ENCODE measurements around the gene RAPGEFL1. TPM values are rescaled to one million over a fixed set of nuclear protein-coding genes. Genes with fewer than 3 reads are reported as not detected.
"Not testable (repeated sequence)": the region's sequence is repeated elsewhere in the genome, so short reads cannot be mapped to it uniquely, and the experiment has no call there.

RAPGEFL1 gene
- total and polyA plus RNA-seq, 4 donors: 6.4 to 16.6 (median 11.2) TPM

DNA sequence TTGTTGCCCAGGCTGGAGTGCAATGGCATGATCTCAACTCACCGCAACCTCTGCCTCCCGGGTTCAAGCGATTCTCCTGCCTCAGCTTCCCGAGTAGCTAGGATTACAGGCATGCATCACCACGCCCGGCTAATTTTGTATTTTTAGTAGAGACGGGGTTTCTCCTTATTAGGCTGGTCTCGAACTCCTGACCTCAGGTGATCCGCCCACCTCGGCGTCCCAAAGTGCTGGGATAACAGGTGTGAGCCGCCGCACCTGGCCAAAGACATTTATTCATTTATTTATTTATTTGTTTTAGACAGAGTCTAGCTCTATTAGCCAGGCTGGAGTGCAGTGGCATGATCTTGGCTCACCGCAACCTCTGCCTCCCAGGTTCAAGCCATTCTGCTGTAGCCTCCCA is 51.9 kb downstream of the RAPGEFL1 start:
- 95 to 96% methylated on average over 14 of the region's 14 CpGs for WGBS, 2 donors
- ATAC-seq (ENCODE audit: low FRiP score); intact Hi-C loops (cut with DNase I); H3K36me3 ChIP-seq (ENCODE audit: control insufficient read depth in 1 of 2, insufficient read depth in 2 of 2, low read length in 1 of 2); DNase-seq; H3K27me3 ChIP-seq (ENCODE audit: control insufficient read depth in 1 of 2, insufficient read depth in 2 of 2, low read length in 1 of 2); H3K4me1 ChIP-seq (ENCODE audit: control insufficient read depth in 1 of 2, insufficient read depth in 2 of 2, low read length in 2 of 2); H3K9me3 ChIP-seq (ENCODE audit: control insufficient read depth, low read length); H3K27ac ChIP-seq (ENCODE audit: low read depth in 1 of 2, low read length in 2 of 2); H3K4me3 ChIP-seq (ENCODE audit: low read length in 2 of 2): not testable (repeated sequence)

- Histone ChIP-seq H3K36me3 (ENCODE audit: control insufficient read depth in 1 of 2, insufficient read depth in 2 of 2, low read length in 1 of 2) (no peaks in the 10 kb centered on the region), H3K4me3 (ENCODE audit: low read length in 2 of 2) (no peak overlapping the region), H3K4me1 (ENCODE audit: control insufficient read depth in 1 of 2, insufficient read depth in 2 of 2, low read length in 2 of 2) (no peaks in the 10 kb centered on the region), H3K27me3 (ENCODE audit: control insufficient read depth in 1 of 2, insufficient read depth in 2 of 2, low read length in 1 of 2) (no peaks in the 10 kb centered on the region), H3K9me3 (ENCODE audit: control insufficient read depth, low read length) (no peaks in the 10 kb centered on the region), H3K27ac (ENCODE audit: low read depth in 1 of 2, low read length in 2 of 2) (no peak overlapping the region)
- 77 to 90% methylated on average over 3 of the region's 3 CpGs for WGBS, 2 donors
- intact Hi-C loops (cut with DNase I): no loop called here
- DNase-seq: no peak
- no peak for ATAC-seq (ENCODE audit: low FRiP score)
Measured at GRCh38 chr17:40230670-40231069, 53.4 kb downstream of the RAPGEFL1 start.

DNA sequence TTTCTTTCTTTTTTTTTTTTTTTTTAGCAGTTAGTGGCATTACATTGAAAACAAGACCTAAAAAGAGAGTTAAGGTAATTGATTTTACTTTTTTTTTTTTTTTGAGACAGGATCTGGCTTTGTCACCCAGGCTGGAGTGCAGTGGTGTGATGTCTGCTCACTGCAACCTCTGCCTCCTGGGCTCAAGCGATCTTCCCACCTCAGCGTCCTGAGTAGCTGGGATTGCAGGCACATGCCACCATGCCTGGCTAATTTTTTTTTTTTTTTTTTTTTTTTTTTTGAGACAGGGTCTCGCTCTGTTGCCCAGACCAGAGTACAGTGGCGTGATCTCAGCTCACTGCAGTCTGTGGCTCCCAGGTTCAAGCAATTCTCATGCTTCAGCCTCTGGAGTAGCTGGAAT is 54.7 kb downstream of the RAPGEFL1 start:
- H3K4me3 ChIP-seq (ENCODE audit: low read length in 2 of 2); H3K27me3 ChIP-seq (ENCODE audit: control insufficient read depth in 1 of 2, insufficient read depth in 2 of 2, low read length in 1 of 2); intact Hi-C loops (cut with DNase I); H3K9me3 ChIP-seq (ENCODE audit: control insufficient read depth, low read length); H3K27ac ChIP-seq (ENCODE audit: low read depth in 1 of 2, low read length in 2 of 2); H3K36me3 ChIP-seq (ENCODE audit: control insufficient read depth in 1 of 2, insufficient read depth in 2 of 2, low read length in 1 of 2); DNase-seq; ATAC-seq (ENCODE audit: low FRiP score); H3K4me1 ChIP-seq (ENCODE audit: control insufficient read depth in 1 of 2, insufficient read depth in 2 of 2, low read length in 2 of 2): not testable (repeated sequence)
- 89 to 95% methylated on average over 4 of the region's 4 CpGs for WGBS, 2 donors

GRCh38 chr17:40241252-40241834 is 64.1 kb downstream of the RAPGEFL1 start:
- no peaks in the 10 kb centered on the region for H3K4me1 ChIP-seq (ENCODE audit: control insufficient read depth in 1 of 2, insufficient read depth in 2 of 2, low read length in 2 of 2)
- 42 to 43% methylated on average over 4 of the region's 4 CpGs for WGBS, 2 donors
- no peaks in the 10 kb centered on the region for H3K27me3 ChIP-seq (ENCODE audit: control insufficient read depth in 1 of 2, insufficient read depth in 2 of 2, low read length in 1 of 2)
- no peaks in the 10 kb centered on the region for H3K36me3 ChIP-seq (ENCODE audit: control insufficient read depth in 1 of 2, insufficient read depth in 2 of 2, low read length in 1 of 2)
- no peaks in the 10 kb centered on the region for H3K9me3 ChIP-seq (ENCODE audit: control insufficient read depth, low read length)
- no peak overlapping the region for H3K27ac ChIP-seq (ENCODE audit: low read depth in 1 of 2, low read length in 2 of 2)
- no peak for DNase-seq
- H3K4me3 ChIP-seq (ENCODE audit: low read length in 2 of 2): no peak overlapping the region
- intact Hi-C loops (cut with DNase I): no loop called here
- ATAC-seq (ENCODE audit: low FRiP score): no peak

DNA sequence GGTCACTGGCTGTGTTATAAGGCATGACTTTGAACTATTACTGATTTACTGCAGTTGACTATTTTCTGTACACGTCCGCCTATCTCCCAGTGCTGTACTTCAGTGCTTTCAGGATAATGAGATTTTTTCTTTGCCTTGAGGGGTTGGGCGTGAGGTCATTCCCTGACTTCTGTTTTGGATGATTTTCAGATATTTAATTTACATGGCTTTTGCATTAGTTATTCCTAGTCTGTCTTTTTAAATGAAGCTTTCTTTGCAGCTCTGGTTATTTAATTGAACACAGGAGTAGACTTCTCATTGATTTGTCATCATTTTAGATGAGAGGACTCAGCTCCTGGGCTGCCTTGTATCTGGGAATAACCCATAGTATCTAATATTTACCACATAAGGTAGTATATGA is 65.5 kb downstream of the RAPGEFL1 start:
- Histone ChIP-seq H3K36me3 (ENCODE audit: control insufficient read depth in 1 of 2, insufficient read depth in 2 of 2, low read length in 1 of 2) (no peaks in the 10 kb centered on the region), H3K27ac (ENCODE audit: low read depth in 1 of 2, low read length in 2 of 2) (no peak overlapping the region), H3K27me3 (ENCODE audit: control insufficient read depth in 1 of 2, insufficient read depth in 2 of 2, low read length in 1 of 2) (no peaks in the 10 kb centered on the region), H3K4me3 (ENCODE audit: low read length in 2 of 2) (no peak overlapping the region), H3K4me1 (ENCODE audit: control insufficient read depth in 1 of 2, insufficient read depth in 2 of 2, low read length in 2 of 2) (no peaks in the 10 kb centered on the region), H3K9me3 (ENCODE audit: control insufficient read depth, low read length) (no peaks in the 10 kb centered on the region)
- no peak for ATAC-seq (ENCODE audit: low FRiP score)
- no peak for DNase-seq
- intact Hi-C loops (cut with DNase I): no loop called here
- 85 to 90% methylated on average over 3 of the region's 3 CpGs for WGBS, 2 donors

DNA sequence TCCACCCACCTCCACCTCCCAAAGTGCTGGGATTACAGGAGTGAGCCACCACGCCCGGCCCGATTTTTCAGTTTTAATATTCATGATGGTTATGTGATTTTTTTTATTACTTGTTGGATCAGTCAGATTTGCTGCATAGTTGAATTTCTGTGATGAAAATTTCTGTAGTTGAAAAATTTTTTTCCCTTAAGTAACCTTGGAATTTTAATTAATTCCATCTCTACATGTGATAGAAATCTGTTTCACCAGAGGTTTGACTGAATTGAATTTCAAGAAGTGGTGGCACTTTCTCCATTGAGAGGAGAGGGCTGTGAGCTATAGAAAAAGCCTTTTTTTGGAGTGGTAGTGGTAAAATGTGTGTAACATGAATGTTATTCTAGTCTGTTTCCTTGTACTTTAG is 66.5 kb downstream of the RAPGEFL1 start:
- WGBS, 2 donors: 89 to 93% methylated on average over 3 of the region's 3 CpGs
- no peaks in the 10 kb centered on the region for H3K36me3 ChIP-seq (ENCODE audit: control insufficient read depth in 1 of 2, insufficient read depth in 2 of 2, low read length in 1 of 2)
- H3K27ac ChIP-seq (ENCODE audit: low read depth in 1 of 2, low read length in 2 of 2): no peak overlapping the region
- no peaks in the 10 kb centered on the region for H3K27me3 ChIP-seq (ENCODE audit: control insufficient read depth in 1 of 2, insufficient read depth in 2 of 2, low read length in 1 of 2)
- intact Hi-C loops (cut with DNase I): no loop called here
- H3K4me3 ChIP-seq (ENCODE audit: low read length in 2 of 2): no peak overlapping the region
- DNase-seq (no peak), ATAC-seq (ENCODE audit: low FRiP score) (no peak)
- no peaks in the 10 kb centered on the region for H3K9me3 ChIP-seq (ENCODE audit: control insufficient read depth, low read length)
- H3K4me1 ChIP-seq (ENCODE audit: control insufficient read depth in 1 of 2, insufficient read depth in 2 of 2, low read length in 2 of 2): no peaks in the 10 kb centered on the region

GRCh38 chr17:40244255-40244654 is 67.0 kb downstream of the RAPGEFL1 start:
- Histone ChIP-seq H3K36me3 (ENCODE audit: control insufficient read depth in 1 of 2, insufficient read depth in 2 of 2, low read length in 1 of 2) (no peaks in the 10 kb centered on the region), H3K27ac (ENCODE audit: low read depth in 1 of 2, low read length in 2 of 2) (no peak overlapping the region), H3K27me3 (ENCODE audit: control insufficient read depth in 1 of 2, insufficient read depth in 2 of 2, low read length in 1 of 2) (no peaks in the 10 kb centered on the region), H3K4me1 (ENCODE audit: control insufficient read depth in 1 of 2, insufficient read depth in 2 of 2, low read length in 2 of 2) (no peaks in the 10 kb centered on the region), H3K4me3 (ENCODE audit: low read length in 2 of 2) (no peak overlapping the region), H3K9me3 (ENCODE audit: control insufficient read depth, low read length) (no peaks in the 10 kb centered on the region)
- intact Hi-C loops (cut with DNase I): no loop called here
- no peak for DNase-seq
- 75 to 76% methylated on average over 4 of the region's 4 CpGs for WGBS, 2 donors
- ATAC-seq (ENCODE audit: low FRiP score): no peak

Small RNA genes lying within 50 kb of the gene (microRNA-seq; reads per million reads assigned to microRNA genes)
- 0 to 1.8 reads per million in 2 donors for gene MIR6866
- gene MIR6867: 0 reads per million in 2 donors

Other genes with a start within 250 kb of the RAPGEFL1 start
- 10 to 100 TPM; 44.2 to 45.0 TPM for gene ORMDL3, start 249.9 kb upstream of the RAPGEFL1 start, total RNA-seq
- gene ORMDL3, start 249.9 kb upstream of the RAPGEFL1 start, polyA plus RNA-seq: 10 to 100 TPM; 50.4 to 74.0 TPM
- not detected for gene LRRC3C, start 249.7 kb upstream of the RAPGEFL1 start, total RNA-seq
- not detected for gene LRRC3C, start 249.7 kb upstream of the RAPGEFL1 start, polyA plus RNA-seq
- 1 to 10 TPM; 1.2 to 6.2 TPM for gene GSDMA, start 214.5 kb upstream of the RAPGEFL1 start, total RNA-seq
- under 1 TPM in 1 of 2 donors, not detected in 1; 0.28 TPM for gene GSDMA, start 214.5 kb upstream of the RAPGEFL1 start, polyA plus RNA-seq
- 10 to 100 TPM; 60.5 to 60.9 TPM for gene PSMD3, start 196.7 kb upstream of the RAPGEFL1 start, total RNA-seq
- gene PSMD3, start 196.7 kb upstream of the RAPGEFL1 start, polyA plus RNA-seq: 10 to 100 TPM; 27.0 to 59.3 TPM
- gene CSF3, start 162.0 kb upstream of the RAPGEFL1 start, total RNA-seq: 1 to 10 TPM in 1 of 2 donors, under 1 TPM in 1; 0.39 to 5.4 TPM
- gene CSF3, start 162.0 kb upstream of the RAPGEFL1 start, polyA plus RNA-seq: 1 to 10 TPM in 1 of 2 donors, not detected in 1; 2.7 TPM
- 10 to 100 TPM; 60.8 to 70.9 TPM for gene MED24, start 123.1 kb upstream of the RAPGEFL1 start, total RNA-seq
- gene MED24, start 123.1 kb upstream of the RAPGEFL1 start, polyA plus RNA-seq: 10 to 100 TPM; 20.7 to 66.5 TPM
- 10 to 100 TPM; 53.7 to 62.3 TPM for gene THRA, start 114.5 kb upstream of the RAPGEFL1 start, total RNA-seq
- 10 to 100 TPM; 38.9 to 52.1 TPM for gene THRA, start 114.5 kb upstream of the RAPGEFL1 start, polyA plus RNA-seq
- gene NR1D1, start 76.9 kb upstream of the RAPGEFL1 start, total RNA-seq: 10 to 100 TPM; 18.4 to 53.6 TPM
- 10 to 100 TPM in 1 of 2 donors, 1 to 10 TPM in 1; 8.6 to 28.5 TPM for gene NR1D1, start 76.9 kb upstream of the RAPGEFL1 start, polyA plus RNA-seq
- 100 to 1,000 TPM in 1 of 2 donors, 10 to 100 TPM in 1; 81.0 to 100 TPM for gene MSL1, start 55.5 kb upstream of the RAPGEFL1 start, total RNA-seq
- gene MSL1, start 55.5 kb upstream of the RAPGEFL1 start, polyA plus RNA-seq: 100 to 1,000 TPM in 1 of 2 donors, 10 to 100 TPM in 1; 21.2 to 171 TPM
- 100 to 1,000 TPM; 115 to 116 TPM for gene CASC3, start 36.9 kb upstream of the RAPGEFL1 start, total RNA-seq
- 10 to 100 TPM; 68.3 to 94.7 TPM for gene CASC3, start 36.9 kb upstream of the RAPGEFL1 start, polyA plus RNA-seq
- gene WIPF2, start 41.8 kb downstream of the RAPGEFL1 start, total RNA-seq: 10 to 100 TPM; 26.2 to 28.6 TPM
- gene WIPF2, start 41.8 kb downstream of the RAPGEFL1 start, polyA plus RNA-seq: 10 to 100 TPM in 1 of 2 donors, 1 to 10 TPM in 1; 6.3 to 10.5 TPM
- 1 to 10 TPM; 1.7 to 2.5 TPM for gene CDC6, start 110.4 kb downstream of the RAPGEFL1 start, total RNA-seq
- 1 to 10 TPM in 1 of 2 donors, under 1 TPM in 1; 0.38 to 1.6 TPM for gene CDC6, start 110.4 kb downstream of the RAPGEFL1 start, polyA plus RNA-seq
- gene RARA, start 131.7 kb downstream of the RAPGEFL1 start, total RNA-seq: 10 to 100 TPM; 52.7 to 88.3 TPM
- 10 to 100 TPM; 10.6 to 25.6 TPM for gene RARA, start 131.7 kb downstream of the RAPGEFL1 start, polyA plus RNA-seq
- 1 to 10 TPM; 1.8 to 2.2 TPM for gene GJD3, start 187.3 kb downstream of the RAPGEFL1 start, total RNA-seq
- not detected for gene GJD3, start 187.3 kb downstream of the RAPGEFL1 start, polyA plus RNA-seq
- 1 to 10 TPM; 1.8 to 4.4 TPM for gene TOP2A, start 240.4 kb downstream of the RAPGEFL1 start, total RNA-seq
- gene TOP2A, start 240.4 kb downstream of the RAPGEFL1 start, polyA plus RNA-seq: 1 to 10 TPM in 1 of 2 donors, under 1 TPM in 1; 0.25 to 2.1 TPM

Data from aorta (tissue), 5 donors.